ENCODE data around the gene ZKSCAN1.
A peak's percentile ranks its signal among the peaks of the same experiment; 100 is the strongest.

ZKSCAN1 gene

GRCh38 chr7:100082978-100083377, 67.6 kb downstream of the ZKSCAN1 start:
- DNase-seq = no peak

- no peak for DNase-seq
Observed at GRCh38 chr7:100085515-100085914, 70.1 kb downstream of the ZKSCAN1 start.

- DNase-seq = no peak
Observed at GRCh38 chr7:100087055-100087750, 71.8 kb downstream of the ZKSCAN1 start.

- no peak for DNase-seq
Observed at GRCh38 chr7:100088095-100088620, 72.8 kb downstream of the ZKSCAN1 start.

- peak; percentile 77 to 87 for DNase-seq
Observed at GRCh38 chr7:100088621-100089457, 73.4 kb downstream of the ZKSCAN1 start, which contains the start of gene COPS6. Gene COPS6 (plus strand): TSS chr7:100088969. CDS start chr7:100088991, 22 bp downstream.

- no peak for DNase-seq
Observed at GRCh38 chr7:100089458-100090196, 74.2 kb downstream of the ZKSCAN1 start.

- no peak for DNase-seq
Observed at GRCh38 chr7:100090527-100091410, 75.4 kb downstream of the ZKSCAN1 start.

All from CD4-positive, alpha-beta T cell treated with Interleukin-4 for 1 hour (primary cell).